ENCODE measurements around the gene HES6.

DNA sequence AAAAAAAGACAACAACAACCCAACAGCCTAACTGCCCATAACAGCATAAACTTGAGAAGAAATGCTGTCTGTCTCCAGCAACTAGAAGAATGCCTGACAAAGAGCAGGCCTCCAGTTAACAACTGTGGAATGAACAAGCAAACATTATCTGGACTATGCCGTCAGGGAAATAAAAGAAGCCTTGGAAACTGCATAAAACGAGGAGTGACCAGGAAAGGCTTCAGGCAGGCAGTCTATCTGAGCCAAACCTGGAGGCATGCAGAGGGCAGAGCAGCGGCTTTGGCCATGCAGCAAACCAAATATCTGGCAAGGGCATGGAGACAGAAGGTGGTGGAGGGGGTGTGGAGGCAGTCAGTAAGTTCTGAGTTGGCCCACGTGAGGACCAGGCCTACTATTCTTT, 11.1 kb downstream of the HES6 start:
- no peak for TF ChIP-seq ZNF221 (tag by site-specific recombination; IDR thresholded peaks at IDR 0.05; ENCODE audit: borderline replicate concordance)
- no peak for TF ChIP-seq BCL11B (tag by site-specific recombination; IDR thresholded peaks at IDR 0.05; ENCODE audit: low read depth)
- TF ChIP-seq, protein P1, sequence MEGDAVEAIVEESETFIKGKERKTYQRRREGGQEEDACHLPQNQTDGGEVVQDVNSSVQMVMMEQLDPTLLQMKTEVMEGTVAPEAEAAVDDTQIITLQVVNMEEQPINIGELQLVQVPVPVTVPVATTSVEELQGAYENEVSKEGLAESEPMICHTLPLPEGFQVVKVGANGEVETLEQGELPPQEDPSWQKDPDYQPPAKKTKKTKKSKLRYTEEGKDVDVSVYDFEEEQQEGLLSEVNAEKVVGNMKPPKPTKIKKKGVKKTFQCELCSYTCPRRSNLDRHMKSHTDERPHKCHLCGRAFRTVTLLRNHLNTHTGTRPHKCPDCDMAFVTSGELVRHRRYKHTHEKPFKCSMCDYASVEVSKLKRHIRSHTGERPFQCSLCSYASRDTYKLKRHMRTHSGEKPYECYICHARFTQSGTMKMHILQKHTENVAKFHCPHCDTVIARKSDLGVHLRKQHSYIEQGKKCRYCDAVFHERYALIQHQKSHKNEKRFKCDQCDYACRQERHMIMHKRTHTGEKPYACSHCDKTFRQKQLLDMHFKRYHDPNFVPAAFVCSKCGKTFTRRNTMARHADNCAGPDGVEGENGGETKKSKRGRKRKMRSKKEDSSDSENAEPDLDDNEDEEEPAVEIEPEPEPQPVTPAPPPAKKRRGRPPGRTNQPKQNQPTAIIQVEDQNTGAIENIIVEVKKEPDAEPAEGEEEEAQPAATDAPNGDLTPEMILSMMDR (tag by site-specific recombination; IDR thresholded peaks at IDR 0.05) = no peak
- TF ChIP-seq, protein P2, sequence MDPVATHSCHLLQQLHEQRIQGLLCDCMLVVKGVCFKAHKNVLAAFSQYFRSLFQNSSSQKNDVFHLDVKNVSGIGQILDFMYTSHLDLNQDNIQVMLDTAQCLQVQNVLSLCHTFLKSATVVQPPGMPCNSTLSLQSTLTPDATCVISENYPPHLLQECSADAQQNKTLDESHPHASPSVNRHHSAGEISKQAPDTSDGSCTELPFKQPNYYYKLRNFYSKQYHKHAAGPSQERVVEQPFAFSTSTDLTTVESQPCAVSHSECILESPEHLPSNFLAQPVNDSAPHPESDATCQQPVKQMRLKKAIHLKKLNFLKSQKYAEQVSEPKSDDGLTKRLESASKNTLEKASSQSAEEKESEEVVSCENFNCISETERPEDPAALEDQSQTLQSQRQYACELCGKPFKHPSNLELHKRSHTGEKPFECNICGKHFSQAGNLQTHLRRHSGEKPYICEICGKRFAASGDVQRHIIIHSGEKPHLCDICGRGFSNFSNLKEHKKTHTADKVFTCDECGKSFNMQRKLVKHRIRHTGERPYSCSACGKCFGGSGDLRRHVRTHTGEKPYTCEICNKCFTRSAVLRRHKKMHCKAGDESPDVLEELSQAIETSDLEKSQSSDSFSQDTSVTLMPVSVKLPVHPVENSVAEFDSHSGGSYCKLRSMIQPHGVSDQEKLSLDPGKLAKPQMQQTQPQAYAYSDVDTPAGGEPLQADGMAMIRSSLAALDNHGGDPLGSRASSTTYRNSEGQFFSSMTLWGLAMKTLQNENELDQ (tag by site-specific recombination; IDR thresholded peaks at IDR 0.05; ENCODE audit: low read depth) = no peak
- no peak for TF ChIP-seq MYNN (tag by site-specific recombination; IDR thresholded peaks at IDR 0.05; ENCODE audit: borderline replicate concordance)
- TF ChIP-seq, protein P3, sequence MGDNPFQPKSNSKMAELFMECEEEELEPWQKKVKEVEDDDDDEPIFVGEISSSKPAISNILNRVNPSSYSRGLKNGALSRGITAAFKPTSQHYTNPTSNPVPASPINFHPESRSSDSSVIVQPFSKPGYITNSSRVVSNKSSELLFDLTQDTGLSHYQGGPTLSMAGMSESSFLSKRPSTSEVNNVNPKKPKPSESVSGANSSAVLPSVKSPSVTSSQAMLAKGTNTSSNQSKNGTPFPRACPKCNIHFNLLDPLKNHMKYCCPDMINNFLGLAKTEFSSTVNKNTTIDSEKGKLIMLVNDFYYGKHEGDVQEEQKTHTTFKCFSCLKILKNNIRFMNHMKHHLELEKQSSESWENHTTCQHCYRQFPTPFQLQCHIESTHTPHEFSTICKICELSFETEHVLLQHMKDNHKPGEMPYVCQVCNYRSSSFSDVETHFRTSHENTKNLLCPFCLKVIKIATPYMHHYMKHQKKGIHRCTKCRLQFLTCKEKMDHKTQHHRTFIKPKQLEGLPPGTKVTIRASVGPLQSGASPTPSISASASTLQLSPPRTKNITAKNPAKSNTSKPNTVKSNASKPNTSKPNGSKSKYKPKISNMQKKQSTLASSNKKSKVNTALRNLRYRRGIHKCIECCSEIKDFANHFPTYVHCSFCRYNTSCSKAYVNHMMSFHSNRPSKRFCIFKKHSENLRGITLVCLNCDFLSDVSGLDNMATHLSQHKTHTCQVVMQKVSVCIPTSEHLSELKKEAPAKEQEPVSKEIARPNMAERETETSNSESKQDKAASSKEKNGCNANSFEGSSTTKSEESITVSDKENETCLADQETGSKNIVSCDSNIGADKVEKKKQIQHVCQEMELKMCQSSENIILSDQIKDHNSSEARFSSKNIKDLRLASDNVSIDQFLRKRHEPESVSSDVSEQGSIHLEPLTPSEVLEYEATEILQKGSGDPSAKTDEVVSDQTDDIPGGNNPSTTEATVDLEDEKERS (tag by site-specific recombination; IDR thresholded peaks at IDR 0.05) = no peak
- no peak for TF ChIP-seq YY1 (tag by site-specific recombination; IDR thresholded peaks at IDR 0.05)
- TF ChIP-seq, protein P4, sequence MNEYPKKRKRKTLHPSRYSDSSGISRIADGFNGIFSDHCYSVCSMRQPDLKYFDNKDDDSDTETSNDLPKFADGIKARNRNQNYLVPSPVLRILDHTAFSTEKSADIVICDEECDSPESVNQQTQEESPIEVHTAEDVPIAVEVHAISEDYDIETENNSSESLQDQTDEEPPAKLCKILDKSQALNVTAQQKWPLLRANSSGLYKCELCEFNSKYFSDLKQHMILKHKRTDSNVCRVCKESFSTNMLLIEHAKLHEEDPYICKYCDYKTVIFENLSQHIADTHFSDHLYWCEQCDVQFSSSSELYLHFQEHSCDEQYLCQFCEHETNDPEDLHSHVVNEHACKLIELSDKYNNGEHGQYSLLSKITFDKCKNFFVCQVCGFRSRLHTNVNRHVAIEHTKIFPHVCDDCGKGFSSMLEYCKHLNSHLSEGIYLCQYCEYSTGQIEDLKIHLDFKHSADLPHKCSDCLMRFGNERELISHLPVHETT (tag by site-specific recombination; IDR thresholded peaks at IDR 0.05) = no peak
- no peak for TF ChIP-seq ZNF585B (tag by site-specific recombination; IDR thresholded peaks at IDR 0.05)
- TF ChIP-seq, protein P5, sequence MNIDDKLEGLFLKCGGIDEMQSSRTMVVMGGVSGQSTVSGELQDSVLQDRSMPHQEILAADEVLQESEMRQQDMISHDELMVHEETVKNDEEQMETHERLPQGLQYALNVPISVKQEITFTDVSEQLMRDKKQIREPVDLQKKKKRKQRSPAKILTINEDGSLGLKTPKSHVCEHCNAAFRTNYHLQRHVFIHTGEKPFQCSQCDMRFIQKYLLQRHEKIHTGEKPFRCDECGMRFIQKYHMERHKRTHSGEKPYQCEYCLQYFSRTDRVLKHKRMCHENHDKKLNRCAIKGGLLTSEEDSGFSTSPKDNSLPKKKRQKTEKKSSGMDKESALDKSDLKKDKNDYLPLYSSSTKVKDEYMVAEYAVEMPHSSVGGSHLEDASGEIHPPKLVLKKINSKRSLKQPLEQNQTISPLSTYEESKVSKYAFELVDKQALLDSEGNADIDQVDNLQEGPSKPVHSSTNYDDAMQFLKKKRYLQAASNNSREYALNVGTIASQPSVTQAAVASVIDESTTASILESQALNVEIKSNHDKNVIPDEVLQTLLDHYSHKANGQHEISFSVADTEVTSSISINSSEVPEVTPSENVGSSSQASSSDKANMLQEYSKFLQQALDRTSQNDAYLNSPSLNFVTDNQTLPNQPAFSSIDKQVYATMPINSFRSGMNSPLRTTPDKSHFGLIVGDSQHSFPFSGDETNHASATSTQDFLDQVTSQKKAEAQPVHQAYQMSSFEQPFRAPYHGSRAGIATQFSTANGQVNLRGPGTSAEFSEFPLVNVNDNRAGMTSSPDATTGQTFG (tag by site-specific recombination; IDR thresholded peaks at IDR 0.05; ENCODE audit: borderline replicate concordance) = no peak
- TF ChIP-seq ZNF600 (tag by site-specific recombination; IDR thresholded peaks at IDR 0.05) = no peak
- TF ChIP-seq ZNF501 (tag by site-specific recombination; IDR thresholded peaks at IDR 0.05) = no peak
- no peak for TF ChIP-seq ZNF19 (tag by site-specific recombination; IDR thresholded peaks at IDR 0.05; ENCODE audit: low read depth)
